ENCODE results near the gene ATP5MC3.

ATP5MC3 gene

DNA sequence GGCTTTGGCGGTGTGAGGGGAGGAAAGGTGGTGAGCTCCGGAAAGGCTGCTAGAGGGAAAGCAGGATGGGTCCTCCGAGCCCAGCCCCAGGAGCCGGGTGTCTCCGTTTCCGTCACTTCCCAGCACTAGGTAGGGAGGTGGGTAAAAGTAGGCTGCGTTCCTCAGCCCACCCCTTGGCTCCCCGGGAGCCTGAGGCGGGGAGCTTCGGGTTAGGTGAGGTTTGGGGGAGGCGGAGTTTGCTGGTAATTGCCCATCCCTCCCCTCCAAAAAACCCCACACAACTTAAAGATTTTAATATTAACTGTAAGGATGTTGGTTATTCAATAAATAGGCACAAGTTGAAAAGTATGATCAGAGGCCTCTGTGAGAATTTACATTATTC, 13.0 kb downstream of the ATP5MC3 start:
- DNase-seq (ENCODE audit: low read depth) = no peak
- peak overlapping the region; percentile 90 for H3K4me3 ChIP-seq (ENCODE audit: low read depth, low read length)
- TF ChIP-seq, protein P1, sequence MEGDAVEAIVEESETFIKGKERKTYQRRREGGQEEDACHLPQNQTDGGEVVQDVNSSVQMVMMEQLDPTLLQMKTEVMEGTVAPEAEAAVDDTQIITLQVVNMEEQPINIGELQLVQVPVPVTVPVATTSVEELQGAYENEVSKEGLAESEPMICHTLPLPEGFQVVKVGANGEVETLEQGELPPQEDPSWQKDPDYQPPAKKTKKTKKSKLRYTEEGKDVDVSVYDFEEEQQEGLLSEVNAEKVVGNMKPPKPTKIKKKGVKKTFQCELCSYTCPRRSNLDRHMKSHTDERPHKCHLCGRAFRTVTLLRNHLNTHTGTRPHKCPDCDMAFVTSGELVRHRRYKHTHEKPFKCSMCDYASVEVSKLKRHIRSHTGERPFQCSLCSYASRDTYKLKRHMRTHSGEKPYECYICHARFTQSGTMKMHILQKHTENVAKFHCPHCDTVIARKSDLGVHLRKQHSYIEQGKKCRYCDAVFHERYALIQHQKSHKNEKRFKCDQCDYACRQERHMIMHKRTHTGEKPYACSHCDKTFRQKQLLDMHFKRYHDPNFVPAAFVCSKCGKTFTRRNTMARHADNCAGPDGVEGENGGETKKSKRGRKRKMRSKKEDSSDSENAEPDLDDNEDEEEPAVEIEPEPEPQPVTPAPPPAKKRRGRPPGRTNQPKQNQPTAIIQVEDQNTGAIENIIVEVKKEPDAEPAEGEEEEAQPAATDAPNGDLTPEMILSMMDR (conservative IDR thresholded peaks at IDR 0.05; ENCODE audit: low read depth, low read length) = no peak

DNA sequence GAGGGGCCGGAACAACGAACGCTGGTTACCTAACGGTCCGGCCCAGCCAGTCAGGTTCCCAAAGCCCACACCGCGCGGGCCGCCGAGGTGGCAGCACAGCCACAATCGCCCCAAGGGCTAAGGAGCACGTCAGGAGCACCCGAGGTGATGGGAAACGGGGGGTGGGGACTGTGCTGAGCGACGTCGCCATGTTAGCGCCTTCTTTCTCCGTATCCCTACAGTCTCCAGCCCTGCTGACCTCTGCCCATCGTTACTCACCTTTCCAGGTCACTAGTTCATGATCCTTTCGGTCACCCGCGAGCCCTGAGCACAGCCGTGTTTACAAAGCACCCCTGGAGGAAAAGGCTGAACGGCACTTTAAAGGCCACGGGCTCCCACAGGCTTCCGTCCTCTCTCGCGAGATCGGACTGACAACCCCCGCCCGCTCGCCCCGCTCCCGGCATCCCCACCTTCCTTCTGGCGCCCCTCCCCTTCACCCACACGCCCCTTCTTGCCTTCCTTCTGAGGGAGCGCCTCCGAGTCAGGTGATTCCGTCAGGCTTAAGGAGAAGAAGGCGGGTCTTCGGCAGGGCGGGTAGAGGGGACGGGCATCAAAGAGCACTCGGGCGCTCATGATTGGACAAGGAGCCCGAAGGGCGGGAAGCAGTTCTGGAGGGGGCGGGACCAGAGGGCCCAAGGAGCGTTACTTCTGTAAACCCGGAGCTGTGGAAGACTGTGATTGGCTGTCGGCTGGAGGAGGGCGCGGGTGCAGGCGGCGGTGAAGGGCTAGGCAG, 13.5 kb downstream of the ATP5MC3 start, which contains the start of gene ATF2:
Gene ATF2, minus strand, starts transcription at position 412 of the 772 bp plus-strand sequence. CDS start 31,760 bp downstream, outside the sequence.
- TF ChIP-seq, protein P1 (conservative IDR thresholded peaks at IDR 0.05; ENCODE audit: low read depth, low read length) = peak; percentile 11
- peak within 1 kb of the TSS; percentile 99 for H3K4me3 ChIP-seq (ENCODE audit: low read depth, low read length)

DNA sequence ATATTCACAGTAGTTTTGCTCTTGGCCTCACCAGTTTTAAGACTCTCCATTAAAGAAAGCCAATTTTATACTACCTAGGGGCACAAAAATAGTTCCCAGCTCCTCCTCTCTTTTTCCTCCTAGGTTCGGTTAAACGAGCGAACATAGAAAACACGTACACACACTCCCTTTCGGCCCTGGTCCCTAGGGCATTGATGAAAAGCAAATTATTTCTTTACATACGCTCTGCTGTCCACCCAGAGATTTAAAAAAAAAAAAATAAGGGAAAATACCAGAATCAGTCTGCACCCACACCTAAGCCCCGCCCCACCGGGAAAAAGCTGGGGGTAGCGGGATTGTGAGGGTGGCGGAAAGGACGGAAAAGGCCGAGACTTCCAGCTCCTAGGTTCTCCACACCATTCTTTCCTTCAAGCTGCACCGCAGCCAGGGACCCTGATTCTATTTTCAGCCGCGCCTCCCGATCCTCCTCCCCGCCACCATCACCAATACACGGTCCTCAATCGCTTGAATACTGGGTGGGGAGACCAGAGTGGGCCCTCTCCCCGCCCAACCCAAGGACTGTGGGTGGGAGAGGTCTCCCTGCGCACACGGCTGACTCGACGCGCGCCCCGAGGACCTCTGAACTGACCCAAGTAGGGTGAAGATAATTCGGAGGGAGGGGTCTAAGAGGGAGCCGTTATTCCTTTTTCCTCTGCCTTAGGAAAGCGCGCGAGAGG, 14.3 kb downstream of the ATP5MC3 start:
- peak; percentile 48 for DNase-seq (ENCODE audit: low read depth)
- H3K4me3 ChIP-seq (ENCODE audit: low read depth, low read length) = peak overlapping the region; percentile 99

More for the DNA sequence above, 13.5 kb downstream of the ATP5MC3 start, which contains the start of gene ATF2:
- DNase-seq (ENCODE audit: low read depth) = peak; percentile 100

DNA sequence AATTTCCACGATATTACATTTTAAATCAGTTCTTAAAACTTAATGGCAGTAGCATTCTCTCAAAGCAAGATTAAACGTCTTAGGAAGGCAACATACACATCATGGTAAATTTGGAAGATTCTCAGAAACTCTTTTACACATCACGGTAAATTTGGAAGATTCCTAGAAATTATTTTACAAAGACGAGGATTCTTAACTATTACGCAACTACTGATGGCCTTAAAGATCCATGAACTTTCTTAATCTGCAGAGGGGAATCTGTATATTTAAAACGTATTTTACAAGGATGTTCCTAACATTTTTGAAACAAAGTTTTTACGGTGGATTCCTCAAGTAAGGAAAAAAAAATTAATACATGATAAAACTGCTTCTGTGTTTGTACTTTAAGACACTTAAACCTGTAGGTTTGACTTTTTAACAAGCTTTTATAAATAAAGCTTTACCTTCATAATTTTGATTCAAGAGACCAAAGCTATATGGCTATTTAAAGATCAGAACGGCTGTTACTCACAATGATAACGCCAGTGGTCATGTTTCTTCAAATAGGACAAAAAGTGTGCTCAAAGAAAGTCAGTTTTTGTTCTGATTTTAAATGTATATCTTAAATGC, 15.2 kb downstream of the ATP5MC3 start:
- peak overlapping the region; percentile 99 for H3K4me3 ChIP-seq (ENCODE audit: low read depth, low read length)
- TF ChIP-seq, protein P1 (conservative IDR thresholded peaks at IDR 0.05; ENCODE audit: low read depth, low read length) = no peak
- DNase-seq (ENCODE audit: low read depth) = no peak

More for the DNA sequence above, 14.3 kb downstream of the ATP5MC3 start:
- TF ChIP-seq, protein P1 (conservative IDR thresholded peaks at IDR 0.05; ENCODE audit: low read depth, low read length) = no peak

- TF ChIP-seq, protein P1 (conservative IDR thresholded peaks at IDR 0.05; ENCODE audit: low read depth, low read length) = no peak
- DNase-seq (ENCODE audit: low read depth) = no peak
- H3K4me3 ChIP-seq (ENCODE audit: low read depth, low read length) = no peak overlapping the region
Observed at GRCh38 chr2:175164235-175164634, 17.3 kb downstream of the ATP5MC3 start.

DNA sequence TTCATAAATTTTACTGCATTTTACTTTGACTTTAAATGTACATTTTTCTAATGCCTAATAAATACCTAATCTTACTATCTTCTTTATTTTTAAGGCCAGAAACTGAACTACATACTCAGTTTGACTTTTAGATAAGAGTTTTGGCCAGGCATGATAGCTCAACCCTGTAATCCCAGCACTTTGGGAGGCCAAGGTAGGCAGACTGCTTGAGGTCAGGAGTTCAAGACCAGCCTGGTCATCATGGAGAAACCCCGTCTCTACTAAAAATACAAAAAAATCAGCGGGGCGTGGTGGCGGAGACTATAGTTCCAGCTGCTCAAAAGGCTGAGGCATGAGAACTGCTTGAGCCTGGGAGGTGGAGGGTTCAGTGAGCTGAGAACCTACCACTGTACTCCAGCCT, 22.6 kb downstream of the ATP5MC3 start:
- no peak for DNase-seq (ENCODE audit: low read depth)
- TF ChIP-seq, protein P1 (conservative IDR thresholded peaks at IDR 0.05; ENCODE audit: low read depth, low read length) = no peak
- no peak overlapping the region for H3K4me3 ChIP-seq (ENCODE audit: low read depth, low read length)
